ENCODE measurements around the gene KRTAP10-1. TPM values are rescaled to one million over a fixed set of nuclear protein-coding genes. Genes with fewer than 3 reads are reported as not detected.
"Not testable (repeated sequence)": the region's sequence is repeated elsewhere in the genome, so short reads cannot be mapped to it uniquely, and the experiment has no call there.

The KRTAP10-1 gene
- total and polyA plus RNA-seq, 7 donors: not detected

DNA sequence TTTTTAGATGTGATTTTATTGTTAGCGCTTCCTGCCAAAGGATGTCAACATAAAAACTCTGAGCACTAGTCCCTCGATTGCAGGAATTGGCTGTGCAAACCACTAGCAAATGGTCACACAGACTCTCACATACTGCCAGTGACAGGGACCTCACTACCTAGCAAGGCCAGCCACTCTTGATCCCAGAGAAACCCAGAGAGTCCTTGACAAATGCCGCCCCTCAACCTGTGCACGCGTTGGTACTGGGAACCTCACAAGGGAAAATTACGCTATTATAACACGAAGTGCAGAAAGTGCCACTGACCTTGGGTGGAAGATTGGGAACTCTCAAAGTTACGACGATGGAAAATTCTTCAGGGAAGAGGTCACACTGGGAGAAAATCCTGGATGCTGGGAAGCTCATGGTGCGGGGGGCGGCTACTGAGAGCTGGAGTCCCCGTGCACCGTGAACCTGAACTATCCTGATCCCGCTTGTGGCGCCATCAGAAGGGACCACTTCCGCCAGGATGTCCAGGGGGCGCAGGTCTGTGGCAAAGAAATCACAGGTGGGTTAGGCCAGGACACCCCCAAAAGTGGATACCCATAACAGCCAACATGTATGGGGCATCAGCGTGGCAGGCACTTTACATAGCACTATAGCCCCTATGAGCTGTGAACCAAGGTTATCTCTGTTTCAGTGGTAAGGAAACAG is 27.6 kb upstream of the KRTAP10-1 start:
- TF ChIP-seq EP300 (IDR thresholded peaks at IDR 0.05): no peak
- TF ChIP-seq, protein P1, sequence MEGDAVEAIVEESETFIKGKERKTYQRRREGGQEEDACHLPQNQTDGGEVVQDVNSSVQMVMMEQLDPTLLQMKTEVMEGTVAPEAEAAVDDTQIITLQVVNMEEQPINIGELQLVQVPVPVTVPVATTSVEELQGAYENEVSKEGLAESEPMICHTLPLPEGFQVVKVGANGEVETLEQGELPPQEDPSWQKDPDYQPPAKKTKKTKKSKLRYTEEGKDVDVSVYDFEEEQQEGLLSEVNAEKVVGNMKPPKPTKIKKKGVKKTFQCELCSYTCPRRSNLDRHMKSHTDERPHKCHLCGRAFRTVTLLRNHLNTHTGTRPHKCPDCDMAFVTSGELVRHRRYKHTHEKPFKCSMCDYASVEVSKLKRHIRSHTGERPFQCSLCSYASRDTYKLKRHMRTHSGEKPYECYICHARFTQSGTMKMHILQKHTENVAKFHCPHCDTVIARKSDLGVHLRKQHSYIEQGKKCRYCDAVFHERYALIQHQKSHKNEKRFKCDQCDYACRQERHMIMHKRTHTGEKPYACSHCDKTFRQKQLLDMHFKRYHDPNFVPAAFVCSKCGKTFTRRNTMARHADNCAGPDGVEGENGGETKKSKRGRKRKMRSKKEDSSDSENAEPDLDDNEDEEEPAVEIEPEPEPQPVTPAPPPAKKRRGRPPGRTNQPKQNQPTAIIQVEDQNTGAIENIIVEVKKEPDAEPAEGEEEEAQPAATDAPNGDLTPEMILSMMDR (IDR thresholded peaks at IDR 0.05): no peak
- TF ChIP-seq POLR2A (IDR thresholded peaks at IDR 0.05): no peak
- no peak for TF ChIP-seq POLR2AphosphoS5 (IDR thresholded peaks at IDR 0.05)
- intact Hi-C loops (cut with DNase I): no loop called here
- DNase-seq: no peak
- Histone ChIP-seq H3K9me3 (peaks cover 0 to 3% (median 0%) of the 10 kb centered on the region in 4 donors), H3K27me3 (peaks cover 0 to 4% (median 0%) of the 10 kb centered on the region in 3 donors), H3K4me1 (no peaks in the 10 kb centered on the region), H3K4me3 (no peak overlapping the region), H3K27ac (no peak overlapping the region), H3K36me3 (no peaks in the 10 kb centered on the region)
- WGBS, 2 donors: 88 to 89% methylated on average over 18 of the region's 18 CpGs

DNA sequence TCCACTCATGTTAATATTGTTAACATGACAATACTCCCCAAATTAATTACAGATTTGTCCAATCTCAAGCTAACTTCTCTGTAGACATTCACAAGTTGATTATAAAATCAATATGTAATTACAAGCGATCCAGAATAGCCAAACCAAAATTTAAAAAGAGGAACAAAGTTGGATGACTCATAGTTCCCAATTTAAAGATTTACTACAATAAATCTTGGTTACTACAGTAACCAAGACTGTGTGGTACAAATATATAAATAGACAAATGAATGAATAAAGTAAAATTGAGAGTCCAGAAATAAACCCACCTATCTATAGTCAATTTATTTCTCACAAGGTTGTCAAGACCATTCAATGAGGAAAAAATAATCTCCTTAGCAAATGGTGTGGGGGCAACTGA is 26.4 kb upstream of the KRTAP10-1 start:
- 10 to 31% methylated on average over 1 of the region's 1 CpG for WGBS, 2 donors

DNA sequence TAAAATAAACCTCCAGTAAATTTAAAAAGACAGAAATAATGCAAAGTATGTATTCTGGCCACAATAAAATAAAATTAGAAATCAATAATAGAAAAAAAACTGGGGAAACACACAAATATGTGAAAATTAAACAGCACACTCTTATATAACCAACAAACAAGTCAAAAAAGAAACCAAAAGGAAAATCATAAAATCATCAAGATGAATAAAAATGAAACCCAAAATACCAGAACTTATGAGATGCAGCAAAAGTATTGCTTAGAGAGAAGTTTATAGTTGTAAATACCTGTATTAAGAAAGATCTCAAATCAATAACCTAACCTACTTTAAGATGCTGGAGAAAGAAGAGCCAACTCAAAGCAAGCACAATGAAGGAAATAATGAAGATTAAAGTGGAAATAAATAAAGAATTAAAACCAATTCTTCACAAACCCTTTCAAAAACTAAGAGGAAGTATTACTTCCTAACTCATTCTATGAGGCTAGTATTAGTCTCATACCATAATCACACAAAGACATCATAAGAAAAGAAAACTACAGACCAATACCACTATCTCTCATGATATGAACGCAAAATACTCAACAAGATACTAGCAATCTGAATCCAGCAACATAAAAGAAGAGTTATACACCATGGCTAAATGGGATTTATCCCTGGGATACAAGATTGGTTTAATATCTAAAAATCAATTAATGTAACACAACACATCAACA is 25.0 kb upstream of the KRTAP10-1 start:
- Histone ChIP-seq H3K4me1 (no peaks in the 10 kb centered on the region), H3K9me3 (no peaks in the 10 kb centered on the region), H3K27ac (no peak overlapping the region), H3K27me3 (no peaks in the 10 kb centered on the region), H3K4me3 (no peak overlapping the region), H3K36me3 (no peaks in the 10 kb centered on the region)
- 0 to 37% methylated on average over 1 of the region's 1 CpG for WGBS, 2 donors
- no peak for TF ChIP-seq POLR2AphosphoS5 (IDR thresholded peaks at IDR 0.05)
- no peak for DNase-seq
- intact Hi-C loops (cut with DNase I): no loop called here

More for the DNA sequence above, 26.4 kb upstream of the KRTAP10-1 start:
- no peak for DNase-seq
- no peaks in the 10 kb centered on the region for H3K36me3 ChIP-seq
- no peak overlapping the region for H3K27ac ChIP-seq
- peaks cover 0 to 3% (median 0%) of the 10 kb centered on the region in 4 donors for H3K9me3 ChIP-seq
- no peaks in the 10 kb centered on the region for H3K27me3 ChIP-seq
- TF ChIP-seq EP300 (IDR thresholded peaks at IDR 0.05) (no peak), POLR2A (IDR thresholded peaks at IDR 0.05) (no peak), POLR2AphosphoS5 (IDR thresholded peaks at IDR 0.05) (no peak)
- TF ChIP-seq, protein P1 (IDR thresholded peaks at IDR 0.05): no peak
- no peak overlapping the region for H3K4me3 ChIP-seq
- no peaks in the 10 kb centered on the region for H3K4me1 ChIP-seq
- intact Hi-C loops (cut with DNase I): no loop called here

DNA sequence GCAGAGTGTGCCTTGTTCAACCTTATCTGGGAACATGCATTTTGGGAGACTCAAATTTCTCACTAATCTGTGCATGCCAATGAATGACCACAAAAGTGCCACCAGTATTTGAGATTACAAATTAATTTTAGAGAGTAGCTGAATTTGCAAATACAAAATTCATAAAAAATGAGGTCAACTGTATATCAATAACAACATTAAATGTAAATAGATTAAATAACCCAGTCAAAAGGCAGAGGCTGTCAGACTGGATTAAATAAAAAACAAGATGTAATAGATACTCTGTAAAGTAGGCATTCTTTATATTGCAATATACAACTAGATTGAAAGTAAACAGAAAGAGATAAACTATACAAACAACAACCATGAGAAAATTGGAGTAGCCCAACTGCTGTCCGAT is 24.1 kb upstream of the KRTAP10-1 start:
- no peaks in the 10 kb centered on the region for H3K4me1 ChIP-seq
- WGBS, 2 donors: 93 to 95% methylated on average over 1 of the region's 1 CpG
- H3K27ac ChIP-seq: no peak overlapping the region
- TF ChIP-seq POLR2AphosphoS5 (IDR thresholded peaks at IDR 0.05) (no peak), EP300 (IDR thresholded peaks at IDR 0.05) (no peak), POLR2A (IDR thresholded peaks at IDR 0.05) (no peak)
- TF ChIP-seq, protein P1 (IDR thresholded peaks at IDR 0.05): no peak
- H3K27me3 ChIP-seq: peaks cover 0 to under 1% (median 0%) of the 10 kb centered on the region in 3 donors
- intact Hi-C loops (cut with DNase I): no loop called here
- H3K9me3 ChIP-seq: no peaks in the 10 kb centered on the region
- H3K4me3 ChIP-seq: no peak overlapping the region
- DNase-seq: no peak
- H3K36me3 ChIP-seq: no peaks in the 10 kb centered on the region

DNA sequence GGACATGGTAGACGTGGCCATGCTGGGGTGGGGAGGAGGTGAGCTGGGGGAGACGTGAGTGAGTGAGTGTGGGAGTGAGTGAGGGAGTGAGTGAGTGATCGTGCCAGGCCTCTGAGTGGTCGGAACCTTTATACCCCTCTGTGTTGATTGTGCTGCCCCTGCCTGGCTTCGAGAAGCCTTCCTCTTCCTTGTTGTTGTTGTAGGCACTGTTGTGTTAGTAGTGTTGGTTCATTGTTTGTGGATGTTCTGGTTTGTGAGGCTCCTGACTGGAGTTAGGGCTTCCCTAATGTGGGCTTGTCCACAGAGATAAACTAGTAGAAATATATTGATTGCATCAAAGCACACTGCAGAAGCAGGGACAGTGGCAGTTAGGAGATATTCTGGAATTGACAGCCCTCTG is 18.7 kb upstream of the KRTAP10-1 start, which contains the start of gene KRTAP10-3:
Gene KRTAP10-3, minus strand, starts transcription at position 101 of the 400 bp plus-strand sequence. Its CDS starts 80 bp downstream, at position 21.
- intact Hi-C loops (cut with DNase I): no loop called here
- Histone ChIP-seq H3K4me1 (no peaks in the 10 kb centered on the region), H3K9me3 (peaks cover 0 to 3% (median 0%) of the 10 kb centered on the region in 4 donors), H3K36me3 (no peaks in the 10 kb centered on the region), H3K27me3 (peaks cover 0 to 36% (median 0%) of the 10 kb centered on the region in 3 donors), H3K27ac (no peak within 1 kb of the TSS), H3K4me3 (no peak within 1 kb of the TSS)
- 65 to 73% methylated on average over 5 of the region's 5 CpGs for whole genome bisulfite sequencing, 2 donors
- no peak for DNase-seq
- no peak for TF ChIP-seq EP300 (IDR thresholded peaks at IDR 0.05)
- TF ChIP-seq POLR2AphosphoS5 (IDR thresholded peaks at IDR 0.05): no peak
- TF ChIP-seq, protein P1 (IDR thresholded peaks at IDR 0.05): no peak
- TF ChIP-seq POLR2A (IDR thresholded peaks at IDR 0.05): no peak

DNA sequence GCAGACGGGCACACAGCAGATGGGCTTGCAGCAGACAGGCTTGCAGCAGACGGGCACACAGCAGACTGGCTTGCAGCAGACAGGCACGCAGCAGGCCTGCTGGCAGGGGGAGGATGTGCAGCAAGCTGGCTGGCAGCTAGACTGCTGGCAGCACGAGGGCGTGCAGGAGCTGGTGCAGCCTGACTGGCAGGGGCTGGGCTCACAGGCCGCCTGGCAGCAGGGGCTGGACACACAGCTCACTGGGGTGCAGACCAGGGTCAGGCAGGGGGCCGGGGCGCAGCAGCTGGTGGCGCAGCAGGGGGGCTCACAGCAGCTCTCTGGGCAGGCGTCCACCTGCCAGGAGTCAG is 18.3 kb upstream of the KRTAP10-1 start:
- H3K4me3 ChIP-seq; H3K9me3 ChIP-seq; H3K36me3 ChIP-seq; H3K27ac ChIP-seq; intact Hi-C loops (cut with DNase I); H3K4me1 ChIP-seq; DNase-seq: not testable (repeated sequence)
- WGBS, 2 donors: 69 to 75% methylated on average over 10 of the region's 10 CpGs
- peaks cover 0 to 36% (median 0%) of the 10 kb centered on the region in 3 donors for H3K27me3 ChIP-seq
